IPS-18c (cell line): Measurements from ENCODE around the gene SNRPE.

Source experiments
- H3K4me3 ChIP-seq: 2 replicates; pipeline ENCODE4 v1.7.0; 2013; ENCODE audit warnings: low read depth, mild to moderate bottlenecking, low read length, moderate library complexity; ENCODE audit not compliant: insufficient read depth
- H3K9me3 ChIP-seq: one replicate; pipeline ENCODE4 v1.6.1; 2013; ENCODE audit warnings: mild to moderate bottlenecking, low read length, moderate library complexity; ENCODE audit not compliant: control insufficient read depth, insufficient read depth

The SNRPE gene

DNA sequence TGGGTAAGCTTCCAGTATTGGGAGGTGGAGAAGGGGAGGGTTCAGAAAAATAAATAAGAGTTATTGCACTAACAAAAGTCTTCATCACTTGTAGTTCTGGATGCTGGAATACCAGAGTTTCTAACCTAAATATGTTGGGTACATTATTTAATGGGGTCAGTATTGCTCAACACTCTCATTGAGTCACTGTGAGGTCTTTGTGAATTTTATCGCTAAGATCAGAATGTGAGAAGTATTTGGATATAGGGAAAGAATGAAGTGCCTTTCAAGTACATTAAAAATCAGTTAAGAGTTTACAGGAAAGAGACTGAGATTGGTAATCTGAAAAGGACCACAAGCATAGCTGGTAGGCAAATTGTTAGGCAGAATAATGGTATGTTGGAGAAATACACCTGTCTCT, 8.8 kb downstream of the SNRPE start:
- no peaks in the 10 kb centered on the region for H3K9me3 ChIP-seq

DNA sequence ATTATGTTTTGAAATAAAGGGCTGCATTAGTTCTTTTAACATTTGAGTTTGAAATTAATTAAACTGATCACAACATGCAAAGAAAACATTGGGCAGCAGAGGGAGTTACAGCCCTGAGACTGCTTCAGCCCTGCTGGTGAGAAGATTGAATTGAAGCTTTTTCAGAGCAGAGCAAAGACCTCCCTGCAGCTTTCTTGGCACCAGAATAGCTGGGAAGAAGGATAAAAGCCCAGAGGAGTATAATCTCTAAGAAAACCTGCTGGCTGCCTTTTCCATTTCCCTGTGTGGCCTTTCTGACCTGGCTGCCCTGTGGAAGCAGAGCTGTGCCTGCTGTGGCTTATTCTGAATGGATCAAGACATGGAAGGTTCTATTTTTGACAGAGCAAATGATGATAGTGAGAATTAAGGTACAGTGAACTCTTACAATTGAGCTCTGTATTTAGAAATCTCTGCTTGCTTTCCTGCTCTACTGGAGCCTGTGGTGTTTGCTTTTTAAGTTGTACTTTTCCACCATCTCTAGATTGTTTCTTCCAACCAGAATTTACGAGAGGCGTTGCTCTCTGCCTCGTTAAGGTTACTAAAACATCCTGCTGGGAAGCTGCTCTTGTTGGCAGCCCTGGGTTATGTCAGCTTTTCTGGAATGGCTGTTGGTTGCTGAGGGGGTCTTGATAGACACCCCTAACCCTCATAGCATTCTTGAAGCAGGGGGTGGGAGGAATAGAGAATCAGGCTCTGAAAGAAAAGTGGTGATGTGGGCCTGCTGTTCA, 9.9 kb downstream of the SNRPE start:
- H3K4me3 ChIP-seq = no peak overlapping the region
- no peaks in the 10 kb centered on the region for H3K9me3 ChIP-seq

More for the DNA sequence above, 8.8 kb downstream of the SNRPE start:
- no peak overlapping the region for H3K4me3 ChIP-seq

DNA sequence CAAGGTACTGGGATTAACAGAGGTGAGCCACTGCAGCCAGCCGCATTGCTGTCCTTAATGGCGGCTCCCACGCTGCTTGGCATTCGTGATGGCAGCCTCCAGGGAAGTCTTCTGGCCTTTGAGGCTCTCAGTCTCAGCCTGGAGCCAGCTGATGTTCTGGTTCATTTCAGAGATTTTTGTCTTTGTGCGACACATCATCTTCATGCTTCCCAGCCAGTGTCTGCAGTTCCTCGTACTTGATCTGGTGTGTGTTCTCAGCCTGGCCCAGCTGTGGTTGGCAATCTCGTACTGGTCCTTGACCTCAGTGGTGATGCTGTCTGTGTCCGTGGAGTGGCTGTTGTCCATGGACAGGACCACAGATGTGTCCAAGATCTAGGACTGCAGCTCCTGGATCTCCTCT, 11.7 kb downstream of the SNRPE start:
- Histone ChIP-seq H3K4me3 (no peak overlapping the region), H3K9me3 (no peaks in the 10 kb centered on the region)

DNA sequence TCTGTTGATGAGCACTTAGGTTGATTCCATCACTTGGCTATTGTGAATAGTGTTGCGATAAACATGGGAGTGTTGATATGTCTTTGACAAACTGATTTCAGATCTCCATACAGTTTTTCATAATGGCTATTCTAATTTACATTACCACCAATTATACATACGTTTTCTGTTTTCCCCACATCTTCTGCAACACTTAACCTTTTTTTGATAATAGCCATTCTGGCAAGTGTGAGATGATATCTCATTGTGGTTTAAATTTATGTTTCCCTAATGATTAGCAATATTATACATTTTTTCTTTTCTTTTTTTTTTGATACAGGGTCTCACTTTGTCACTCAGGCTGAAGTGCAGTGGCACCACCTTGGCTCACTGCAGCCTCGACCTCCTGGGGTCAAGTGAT, 17.0 kb downstream of the SNRPE start:
- no peak overlapping the region for H3K4me3 ChIP-seq
- H3K9me3 ChIP-seq = no peaks in the 10 kb centered on the region

DNA sequence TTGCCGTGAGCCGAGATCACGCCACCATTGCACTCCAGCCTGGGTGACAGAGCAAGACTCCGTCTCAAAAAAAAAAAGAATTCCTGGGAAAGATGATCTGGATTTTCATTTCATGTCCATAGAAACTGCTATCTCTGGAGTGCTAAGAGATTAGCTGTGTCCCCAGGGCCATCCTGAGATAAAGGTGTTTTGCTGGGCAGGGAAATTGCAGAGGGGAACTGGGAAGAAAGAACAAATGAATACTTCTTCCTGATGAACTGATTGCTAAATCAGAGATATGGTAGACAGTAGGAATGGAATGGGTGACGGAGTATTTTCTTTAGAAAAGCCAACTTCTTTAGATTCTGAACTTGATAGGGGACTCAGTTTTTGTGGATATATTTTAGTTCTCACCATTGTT, 19.2 kb downstream of the SNRPE start:
- Histone ChIP-seq H3K4me3 (no peak overlapping the region), H3K9me3 (no peaks in the 10 kb centered on the region)

DNA sequence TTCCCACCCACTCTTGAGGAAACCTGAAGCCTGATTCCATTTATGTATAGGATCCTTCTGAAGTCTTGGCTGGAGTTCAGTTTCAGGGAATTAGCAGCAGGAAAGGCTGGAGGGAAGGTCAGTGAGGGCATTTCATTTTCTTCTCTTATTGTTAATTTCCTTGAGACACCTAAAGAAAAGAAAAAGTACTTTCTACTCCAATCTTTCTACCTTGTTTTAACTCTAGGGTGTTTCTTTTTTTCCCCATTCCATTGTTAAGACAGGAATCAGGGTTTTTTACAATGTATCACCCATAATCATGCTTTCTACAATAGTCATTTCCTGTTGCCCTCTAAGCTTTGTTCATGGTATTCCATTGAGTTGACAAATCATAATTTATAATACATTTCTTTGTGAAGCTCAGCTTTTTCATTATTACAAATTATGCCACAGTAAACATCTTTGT, 27.4 kb downstream of the SNRPE start:
- Histone ChIP-seq H3K9me3 (no peaks in the 10 kb centered on the region), H3K4me3 (no peak overlapping the region)

DNA sequence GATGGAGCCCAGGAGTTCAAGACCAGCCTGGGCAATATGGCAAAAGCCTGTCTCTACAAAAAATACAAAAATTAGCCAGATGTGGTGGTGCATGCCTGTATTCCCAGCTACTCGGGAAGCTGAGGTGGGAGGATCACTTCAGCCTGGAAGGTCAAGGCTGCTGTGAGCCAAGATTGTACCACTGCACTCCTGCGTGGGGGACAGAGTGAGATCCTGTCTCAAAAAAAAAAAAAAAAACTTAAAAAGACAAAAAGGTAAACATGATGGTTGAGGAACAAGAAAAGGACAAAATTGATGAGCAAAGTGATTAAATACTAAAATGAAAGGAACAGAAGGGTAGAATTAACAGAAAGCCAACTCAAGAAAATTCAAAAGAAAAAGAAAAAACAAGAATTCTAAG, 30.6 kb downstream of the SNRPE start:
- H3K9me3 ChIP-seq = no peaks in the 10 kb centered on the region
- no peak overlapping the region for H3K4me3 ChIP-seq

DNA sequence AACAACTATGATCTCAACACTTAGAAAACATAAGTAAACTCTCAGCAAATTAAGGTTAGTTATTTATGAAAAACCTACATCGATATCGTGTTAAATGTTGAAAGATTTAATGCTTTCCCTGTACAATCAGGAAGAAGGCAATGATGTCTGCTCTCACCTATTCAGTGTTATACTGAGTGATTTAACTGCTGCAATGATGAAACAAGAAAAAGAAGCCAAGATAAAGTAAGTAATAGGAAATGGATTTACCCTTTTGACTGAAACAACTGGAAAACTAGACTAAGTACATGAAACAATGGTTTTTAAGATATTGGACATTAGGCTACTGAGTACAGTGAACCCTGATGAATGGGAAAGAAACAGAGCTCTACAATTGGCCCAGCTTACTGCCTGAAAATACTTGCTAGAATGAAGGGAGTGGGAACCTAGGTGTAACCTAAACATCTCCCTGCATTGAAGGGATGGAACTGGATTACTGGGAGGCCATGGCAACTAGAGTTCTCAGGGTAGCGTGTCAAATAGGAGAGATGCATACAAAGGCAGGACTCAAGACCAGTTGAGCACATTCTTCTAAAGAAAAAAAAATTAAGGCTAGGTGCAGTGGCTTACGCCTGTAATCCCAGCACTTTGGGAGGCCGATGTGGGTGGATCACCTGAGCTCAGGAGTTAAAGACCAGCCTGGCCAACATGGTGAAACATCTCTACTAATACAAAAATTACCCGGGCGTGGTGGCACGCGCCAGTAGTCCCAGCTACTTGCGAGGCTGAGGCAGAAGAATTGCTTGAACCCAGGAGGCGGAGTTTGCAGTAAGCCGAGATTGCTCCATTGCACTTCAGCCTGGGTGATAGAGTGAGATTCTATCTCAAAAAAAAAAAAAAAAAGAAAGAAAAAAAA, 37.3 kb downstream of the SNRPE start:
- Histone ChIP-seq H3K4me3 (no peak overlapping the region), H3K9me3 (peaks cover 4% of the 10 kb centered on the region)

DNA sequence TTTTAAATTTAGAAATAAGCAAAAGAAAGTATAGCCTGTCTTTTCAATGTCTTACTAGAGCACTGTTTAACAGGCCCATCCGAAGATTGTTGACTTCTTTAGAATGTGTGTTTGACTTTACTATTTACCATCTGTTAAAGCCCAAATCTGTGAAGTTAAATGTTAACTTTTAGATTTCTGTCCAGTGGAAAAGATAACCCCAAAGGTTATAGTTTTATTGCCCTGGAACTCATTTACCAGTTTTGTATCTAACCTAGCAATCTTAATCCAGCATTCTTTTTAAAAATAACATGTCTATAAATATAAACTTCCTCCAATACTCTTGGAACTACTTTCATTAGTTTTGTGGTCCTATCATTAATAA, 37.9 kb downstream of the SNRPE start:
- Histone ChIP-seq H3K9me3 (peaks cover 4% of the 10 kb centered on the region), H3K4me3 (no peak overlapping the region)

DNA sequence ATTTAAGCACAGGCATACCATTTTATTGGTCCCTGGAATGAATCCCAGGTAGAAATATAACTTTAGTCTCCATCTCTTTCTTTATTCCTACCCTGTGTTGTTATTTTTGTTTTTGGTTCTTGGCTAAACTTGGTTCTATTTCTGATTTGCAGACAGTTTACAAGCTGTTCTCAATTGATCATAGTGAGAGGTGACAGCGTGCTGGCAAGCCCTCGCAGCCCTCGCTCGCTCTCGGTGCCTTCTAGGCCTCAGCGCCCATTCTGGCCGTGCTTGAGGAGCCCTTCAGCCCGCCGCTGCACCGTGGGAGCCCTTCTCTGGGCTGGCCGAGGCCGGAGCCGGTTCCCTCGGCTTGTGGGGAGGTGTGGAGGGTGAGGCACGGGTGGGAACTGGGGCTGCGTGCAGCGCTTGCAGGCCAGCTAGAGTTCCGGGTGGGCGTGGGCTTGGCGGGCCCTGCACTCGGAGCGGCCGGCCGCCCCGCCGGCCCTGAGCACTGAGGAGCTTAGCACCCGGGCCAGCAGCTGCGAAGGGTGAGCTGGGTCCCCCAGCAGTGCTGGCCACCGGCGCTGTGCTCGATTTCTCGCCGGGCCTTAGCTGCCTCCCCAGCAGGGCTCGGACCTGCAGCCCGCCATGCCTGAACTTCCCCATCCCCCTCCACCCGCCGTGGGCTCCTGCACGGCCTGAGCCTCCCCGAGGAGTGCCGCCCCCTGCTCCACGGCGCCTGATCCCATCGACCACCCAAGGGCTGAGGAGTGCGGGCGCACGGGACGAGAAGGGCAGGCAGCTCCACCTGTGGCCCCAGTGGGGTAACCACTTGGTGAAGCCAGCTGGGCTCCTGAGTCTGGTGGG, 38.7 kb downstream of the SNRPE start:
- Histone ChIP-seq H3K4me3 (no peak overlapping the region), H3K9me3 (peaks cover 4% of the 10 kb centered on the region)

DNA sequence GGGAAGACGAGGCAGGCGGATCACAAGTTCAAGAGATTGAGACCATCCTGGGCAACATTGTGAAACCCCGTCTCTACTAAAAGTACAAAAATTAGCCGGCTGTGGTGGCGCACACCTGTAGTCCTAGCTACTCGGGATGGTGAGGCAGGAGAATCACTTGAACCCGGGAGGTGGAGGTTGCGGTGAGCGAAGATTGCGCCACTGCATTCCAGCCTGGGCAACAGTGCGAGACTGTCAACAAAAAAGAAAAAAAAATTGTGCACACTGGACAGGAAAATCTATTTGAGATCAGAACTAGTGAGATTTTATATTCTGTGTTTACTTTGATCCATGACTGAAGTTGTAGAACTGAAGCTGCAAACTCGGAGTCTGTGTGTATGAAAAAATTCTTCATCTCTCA, 40.2 kb downstream of the SNRPE start:
- no peak overlapping the region for H3K4me3 ChIP-seq
- peaks cover 4% of the 10 kb centered on the region for H3K9me3 ChIP-seq

DNA sequence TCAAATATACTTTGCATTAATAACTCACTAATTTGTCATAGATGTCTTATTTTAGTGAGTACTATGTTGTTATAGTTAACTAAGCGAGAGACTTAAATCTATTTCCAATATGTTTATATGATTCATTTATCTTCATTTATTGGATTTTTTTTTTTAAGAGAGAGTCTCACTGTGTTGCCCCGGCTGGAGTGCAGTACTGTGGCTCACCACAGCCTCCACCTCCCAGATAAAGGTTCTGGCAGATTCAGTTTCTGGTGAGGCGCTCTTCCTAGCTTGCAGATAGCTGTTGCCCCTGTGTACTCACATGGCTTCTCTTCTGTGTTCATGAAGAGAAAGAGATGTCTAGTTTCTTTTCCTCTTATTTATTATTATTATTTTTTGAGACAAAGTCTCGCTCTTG, 43.9 kb downstream of the SNRPE start:
- Histone ChIP-seq H3K4me3 (no peak overlapping the region), H3K9me3 (peaks cover 4% of the 10 kb centered on the region)

DNA sequence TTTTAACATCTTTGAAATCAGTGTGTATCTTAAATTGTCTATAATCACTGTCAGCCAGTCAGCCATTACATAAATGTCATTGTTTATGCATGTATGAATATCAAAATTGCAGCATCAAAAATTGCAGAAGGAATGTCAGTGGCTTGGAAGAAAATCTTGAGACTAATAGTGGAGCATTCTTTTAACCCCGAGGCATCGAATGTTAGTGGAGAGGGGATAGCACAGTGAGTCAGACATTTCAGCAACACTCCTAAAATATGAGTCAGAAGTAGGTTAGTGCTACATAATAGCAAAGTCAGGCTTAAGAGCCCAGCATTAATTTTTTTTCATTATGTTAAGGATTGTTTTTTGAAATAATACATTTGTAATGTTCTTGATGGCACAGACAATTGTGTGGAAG, 45.5 kb downstream of the SNRPE start:
- Histone ChIP-seq H3K9me3 (no peaks in the 10 kb centered on the region), H3K4me3 (no peak overlapping the region)

DNA sequence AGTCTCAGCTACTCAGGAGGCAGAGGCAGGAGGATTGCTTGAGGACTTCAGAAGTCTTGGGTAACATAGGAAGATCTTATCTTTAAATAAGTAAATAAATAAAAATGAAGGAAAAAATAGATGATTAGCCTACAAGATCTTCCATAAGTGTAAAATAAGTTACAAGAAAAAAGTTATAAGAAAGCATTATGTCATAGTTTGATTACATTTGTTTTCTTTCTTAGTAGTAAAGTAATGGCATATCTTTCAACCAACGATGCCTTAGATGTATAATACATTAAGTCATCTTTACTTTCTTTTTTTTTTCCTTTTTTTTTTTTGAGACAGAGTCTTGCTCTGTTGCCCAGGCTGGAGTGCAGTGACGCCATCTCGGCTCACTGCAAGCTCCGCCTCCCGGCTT, 46.5 kb downstream of the SNRPE start:
- Histone ChIP-seq H3K9me3 (no peaks in the 10 kb centered on the region), H3K4me3 (no peak overlapping the region)

DNA sequence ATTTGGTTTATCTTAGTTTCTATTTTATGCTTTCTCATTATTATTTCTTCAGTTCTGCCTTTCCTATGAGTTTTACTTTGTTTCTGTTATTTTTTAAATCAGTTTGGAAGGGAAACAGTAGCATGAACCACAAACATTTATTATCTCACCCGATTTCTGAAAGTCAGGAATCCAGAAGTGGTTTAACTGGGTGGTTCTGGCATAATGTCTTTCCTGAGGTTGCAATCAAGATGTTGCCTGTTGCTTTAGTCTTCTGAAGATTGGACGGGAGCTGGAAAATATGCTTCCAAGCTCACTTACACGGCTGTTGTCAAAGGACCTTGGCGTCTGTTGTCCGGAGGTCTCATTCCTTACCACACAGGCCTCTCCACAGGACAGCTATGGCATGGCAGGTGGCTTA, 50.4 kb downstream of the SNRPE start:
- no peak overlapping the region for H3K4me3 ChIP-seq
- no peaks in the 10 kb centered on the region for H3K9me3 ChIP-seq

DNA sequence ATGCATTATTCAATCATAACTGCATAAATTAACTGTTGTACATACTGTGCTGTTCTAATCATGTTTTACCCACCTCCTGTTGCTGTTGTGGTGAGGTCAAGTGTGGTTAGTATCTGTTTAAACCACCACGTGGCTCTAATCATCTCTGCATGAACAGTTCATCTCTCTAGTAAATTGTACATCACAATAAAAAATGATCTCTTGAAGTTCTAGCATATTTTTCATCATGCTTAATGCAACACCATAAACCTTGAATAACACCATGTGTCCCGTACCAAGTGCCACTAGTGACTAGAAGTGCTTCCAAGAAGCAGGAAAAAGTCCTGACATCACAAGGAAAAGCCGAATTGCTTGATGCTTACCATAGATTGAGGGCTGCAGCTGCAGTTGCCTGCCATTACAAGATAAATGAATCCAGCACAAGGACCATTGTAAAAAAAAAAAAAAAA, 51.7 kb downstream of the SNRPE start:
- Histone ChIP-seq H3K9me3 (no peaks in the 10 kb centered on the region), H3K4me3 (no peak overlapping the region)

DNA sequence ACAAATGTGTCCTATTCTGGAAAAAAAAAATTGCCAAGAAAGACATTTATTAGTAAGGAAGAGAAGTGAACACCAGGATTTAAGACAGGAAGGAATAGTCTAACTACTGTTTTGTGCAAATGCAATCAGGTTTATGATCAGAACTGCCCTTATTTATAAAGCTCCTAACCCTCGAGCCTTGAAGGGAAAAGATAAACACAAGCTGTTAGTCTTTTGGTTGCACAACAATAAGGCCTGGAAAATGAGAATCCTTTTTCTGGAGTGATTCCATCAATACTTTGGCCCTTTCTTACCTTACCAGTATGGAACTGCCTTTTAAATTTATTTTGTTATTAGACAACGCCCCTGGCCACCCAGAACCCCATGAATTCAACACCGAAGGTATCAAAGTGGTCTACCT, 52.9 kb downstream of the SNRPE start:
- peaks cover 2% of the 10 kb centered on the region for H3K9me3 ChIP-seq
- no peak overlapping the region for H3K4me3 ChIP-seq
